ENCODE measurements around the gene PROB1. TPM values are rescaled to one million over a fixed set of nuclear protein-coding genes. Genes with fewer than 3 reads are reported as not detected.

PROB1 gene
- total and polyA plus RNA-seq, 9 of the 15 experiments (the other 6 are each of a cell fraction or from before 2014, with no cell fraction given), result 0.01 to 1.8 (median 0.47) TPM

GRCh38 chr5:139343476-139343875, 51.4 kb downstream of the PROB1 start (continued):
- TF ChIP-seq MGA (IDR thresholded peaks at IDR 0.05) (no peak), ZSCAN29 (IDR thresholded peaks at IDR 0.05) (no peak), CBX2 (IDR thresholded peaks at IDR 0.05; ENCODE audit: insufficient read depth, low read length, poor library complexity, severe bottlenecking) (no peak), TRIM24 (IDR thresholded peaks at IDR 0.05) (0 out of 4 replicates have a peak, but pooled peaks of 1 of the 2 experiments have one; percentile 11), ATF6 (CRISPR knock-in tag; IDR thresholded peaks at IDR 0.05) (no peak), ZNF3 (CRISPR knock-in tag; IDR thresholded peaks at IDR 0.05) (no peak), STAG1 (CRISPR knock-in tag; IDR thresholded peaks at IDR 0.05; ENCODE audit: borderline replicate concordance) (no peak), CAMTA2 (CRISPR knock-in tag; conservative IDR thresholded peaks at IDR 0.05) (no peak)
